GM15510 (cell line): ENCODE data around the gene A4GNT.

ENCODE experiments used
- POLR2A ChIP-seq: IDR thresholded peaks from 3 replicates; pipeline ENCODE4 v1.6.1; 2011; ENCODE audit warnings: borderline replicate concordance; ENCODE audit not compliant: insufficient read length; ENCODE audit errors: extremely low read depth

The A4GNT gene

GRCh38 chr3:138132239-138132638 is at the start of gene A4GNT:
Gene A4GNT, minus strand, starts transcription at chr3:138132390. Its CDS starts 1,134 bp downstream, at chr3:138131256.
- TF ChIP-seq POLR2A: no peak

GRCh38 chr3:138180375-138181029 is 48.3 kb upstream of the A4GNT start:
- no peak for TF ChIP-seq POLR2A

- peak; percentile 90 for TF ChIP-seq POLR2A
Observed at GRCh38 chr3:138174421-138175131, 42.4 kb upstream of the A4GNT start, which contains the start of gene DBR1. Gene DBR1, minus strand, starts transcription at chr3:138174921. Its CDS starts 126 bp downstream, at chr3:138174795.

GRCh38 chr3:138173769-138174420 is 41.7 kb upstream of the A4GNT start:
- TF ChIP-seq POLR2A: no peak

- TF ChIP-seq POLR2A: no peak
Observed at GRCh38 chr3:138172625-138173024, 40.4 kb upstream of the A4GNT start.

- TF ChIP-seq POLR2A: no peak
Observed at GRCh38 chr3:138165061-138165460, 32.9 kb upstream of the A4GNT start.

- no peak for TF ChIP-seq POLR2A
Observed at GRCh38 chr3:138157743-138158142, 25.6 kb upstream of the A4GNT start.

- TF ChIP-seq POLR2A: no peak
Observed at GRCh38 chr3:138154534-138154933, 22.3 kb upstream of the A4GNT start.

- no peak for TF ChIP-seq POLR2A
Observed at GRCh38 chr3:138148503-138148902, 16.3 kb upstream of the A4GNT start.

GRCh38 chr3:138140940-138141339 is 8.8 kb upstream of the A4GNT start:
- TF ChIP-seq POLR2A: no peak

- TF ChIP-seq POLR2A: no peak
Observed at GRCh38 chr3:138139691-138140090, 7.5 kb upstream of the A4GNT start.

- no peak for TF ChIP-seq POLR2A
Observed at GRCh38 chr3:138137861-138138260, 5.7 kb upstream of the A4GNT start.

- no peak for TF ChIP-seq POLR2A
Observed at GRCh38 chr3:138136201-138136600, 4.0 kb upstream of the A4GNT start.

- TF ChIP-seq POLR2A: no peak
Observed at GRCh38 chr3:138135833-138136194, 3.6 kb upstream of the A4GNT start.

GRCh38 chr3:138135146-138135832 is 3.1 kb upstream of the A4GNT start:
- no peak for TF ChIP-seq POLR2A

GRCh38 chr3:138127636-138128365 is 4.4 kb downstream of the A4GNT start:
- TF ChIP-seq POLR2A: no peak
